Ovary (tissue), 9 donors: ENCODE measurements around the gene CEP104. TPM values are rescaled to one million over a fixed set of nuclear protein-coding genes. Genes with fewer than 3 reads are reported as not detected.

Source experiments
- DNase-seq, 5 donors: peaks; one replicate each; pipeline ENCODE4 v3.0.0-alpha.2; 2019 to 2020
- H3K27ac ChIP-seq, 2 donors: fragments of 200-600 bp; one replicate each; pipeline versions ENCODE4 v1.5.1 to v1.8.0; 2019 to 2022
- H3K27me3 ChIP-seq: fragments of 200-600 bp; one replicate; pipeline ENCODE4 v1.8.0; 2022
- H3K36me3 ChIP-seq: fragments of 200-600 bp; sonication (generic); one replicate; pipeline ENCODE4 v1.5.1; 2019
- H3K4me1 ChIP-seq: one replicate; pipeline ENCODE4 v1.8.1; 2013; ENCODE audit warnings: mild to moderate bottlenecking, moderate library complexity; ENCODE audit not compliant: insufficient read depth
- H3K4me3 ChIP-seq: fragments of 200-600 bp; sonication (generic); one replicate; pipeline ENCODE4 v1.5.1; 2017
- H3K9me3 ChIP-seq, 2 donors: fragments of 200-600 bp in 1 of 2; sonication (generic) in 1 of 2; one replicate each; pipeline versions ENCODE4 v1.5.1 to v1.8.1; 2013 to 2019; ENCODE audit warnings: mild to moderate bottlenecking in 1 of 2, moderate library complexity in 1 of 2
- CTCF ChIP-seq, 3 donors: fragments of 450-650 bp in 2 of 3; fragments of 200-600 bp in 1 of 3; IDR thresholded peaks; one replicate each; pipeline versions ENCODE4 v1.5.1 to v1.8.0; 2016 to 2022; ENCODE audit warnings: antibody characterized with exemption in 3 of 3, mild to moderate bottlenecking in 1 of 3
- EP300 ChIP-seq: sonication (generic); formaldehyde crosslinking; IDR thresholded peaks from one replicate; pipeline ENCODE4 v1.6.1; 2017; ENCODE audit warnings: antibody characterized with exemption
- POLR2A ChIP-seq: fragments of 450-650 bp; IDR thresholded peaks from one replicate; pipeline ENCODE4 v1.6.1; 2017; ENCODE audit warnings: antibody characterized with exemption, mild to moderate bottlenecking, moderate library complexity
- WGBS, 3 donors: extraction: QIAGEN DNeasy Blood & Tissue Kit in 1 of 3; methylation state at CpG; one replicate each; pipeline versions ENCODE4 v1.1.5 to v1.1.7; 2013 to 2017; 5-methylcytosine and 5-hydroxymethylcytosine counted together
- intact Hi-C, 4 donors: fragments of 100-400 bp; cut with DNase I; formaldehyde crosslinking; loops; one replicate each; pipeline versions ENCODE4 v1.11.0 to v1.15.1; 2022 to 2023
- polyA plus RNA-seq, 2 donors: library from polyadenylated mRNA; stranded (reverse); fragments of 200-250 nt in 1 of 2; fragments of 350-450 nt in 1 of 2; fragmentation: Illumina TruSeq in 1 of 2; extraction: RNeasy Lipid Tissue Mini Kit (QIAGEN cat#74804) in 1 of 2; gene quantifications; one replicate each; pipeline ENCODE4 v1.2.3, GENCODE V29; 2013 to 2014
- total RNA-seq, 7 donors: library from RNA; depleted of rRNA in 2 of 7; stranded (reverse); fragments of >200 nt in 2 of 7; fragmentation: NEBNext Ultra II Directional in 3 of 7; extraction: Animal tissue kit (Norgen Biotek cat#: 25700) in 3 of 7; gene quantifications; one replicate each; pipeline versions ENCODE4 v1.1.0 to v1.2.4, GENCODE V29; 2016 to 2023
- donor health status: DM: no; HTN: no; CAD: no; lungs with moderate emphysema.
- donor health status: DM: no; HTN: no; CAD: no.
- donor health status: Bipolar disorder and iron deficiency.
- donor health status: DM: yes; HTN: yes; CAD: no.
- donor health status: DM: no; HTN: no; CAD: no.
- donor health status: DM: yes; HTN: yes; CAD: no.

Gene CEP104
- total and polyA plus RNA-seq, 9 donors = 7.9 to 40.7 (median 37.6) TPM

- Histone ChIP-seq H3K27me3 (no peaks in the 10 kb centered on the region), H3K4me3 (no peak overlapping the region), H3K36me3 (no peaks in the 10 kb centered on the region), H3K27ac (no peak overlapping the region), H3K4me1 (no peaks in the 10 kb centered on the region), H3K9me3 (no peaks in the 10 kb centered on the region)
- 91 to 99% (median 99%) methylated on average over 9 of the region's 9 CpGs for whole genome bisulfite sequencing, 3 donors
- no peak for DNase-seq
- TF ChIP-seq POLR2A (no peak), EP300 (no peak), CTCF (IDR thresholded peaks at IDR 0.05) (no peak)
- intact Hi-C loops = no loop called here
Observed at GRCh38 chr1:3842912-3843311, 14.1 kb downstream of the CEP104 start.

- 94 to 97% (median 95%) methylated on average over 7 of the region's 7 CpGs for WGBS, 3 donors
- TF ChIP-seq EP300 (no peak), POLR2A (no peak), CTCF (IDR thresholded peaks at IDR 0.05) (no peak)
- H3K36me3 ChIP-seq = no peaks in the 10 kb centered on the region
Observed at GRCh38 chr1:3841491-3841890, 15.5 kb downstream of the CEP104 start.

GRCh38 chr1:3838788-3839187, 18.2 kb downstream of the CEP104 start:
- Histone ChIP-seq H3K27ac (no peak overlapping the region), H3K36me3 (no peaks in the 10 kb centered on the region), H3K4me1 (no peaks in the 10 kb centered on the region), H3K27me3 (no peaks in the 10 kb centered on the region), H3K4me3 (no peak overlapping the region), H3K9me3 (peaks cover 0 to 8% of the 10 kb centered on the region in 2 donors)
- 94 to 96% (median 96%) methylated on average over 11 of the region's 11 CpGs for WGBS, 3 donors
- DNase-seq = no peak
- intact Hi-C loops = no loop called here
- no peak for TF ChIP-seq POLR2A
- no peak for TF ChIP-seq EP300
- no peak for TF ChIP-seq CTCF (IDR thresholded peaks at IDR 0.05)

More at GRCh38 chr1:3841491-3841890, 15.5 kb downstream of the CEP104 start:
- Histone ChIP-seq H3K4me3 (no peak overlapping the region), H3K27ac (no peak overlapping the region), H3K9me3 (peaks cover 0 to 8% of the 10 kb centered on the region in 2 donors), H3K4me1 (no peaks in the 10 kb centered on the region), H3K27me3 (no peaks in the 10 kb centered on the region)
- DNase-seq = no peak
- intact Hi-C loops = no loop called here

- no peak for TF ChIP-seq CTCF (IDR thresholded peaks at IDR 0.05)
- no peak for TF ChIP-seq EP300
- no peak for TF ChIP-seq POLR2A
- 90 to 98% (median 96%) methylated on average over 1 of the region's 1 CpG for WGBS, 3 donors
Observed at GRCh38 chr1:3837685-3838084, 19.3 kb downstream of the CEP104 start.

More at GRCh38 chr1:3837685-3838084, 19.3 kb downstream of the CEP104 start:
- DNase-seq = no peak
- Histone ChIP-seq H3K9me3 (peaks cover 0 to 8% of the 10 kb centered on the region in 2 donors), H3K36me3 (no peaks in the 10 kb centered on the region), H3K27me3 (no peaks in the 10 kb centered on the region), H3K4me3 (no peak overlapping the region), H3K4me1 (no peaks in the 10 kb centered on the region), H3K27ac (no peak overlapping the region)
- intact Hi-C loops = no loop called here
